HG03064 (cell line): ENCODE results near the gene DAPP1.
"Not testable (repeated sequence)": the region's sequence is repeated elsewhere in the genome, so short reads cannot be mapped to it uniquely, and the experiment has no call there.

Experiments used
- ATAC-seq: cut with Tn5 transposase; IDR thresholded peaks from one replicate; pipeline ENCODE4 v1.9.1; 2021; ENCODE audit warnings: low read depth; ENCODE audit not compliant: unreplicated experiment

Gene DAPP1, protein sequence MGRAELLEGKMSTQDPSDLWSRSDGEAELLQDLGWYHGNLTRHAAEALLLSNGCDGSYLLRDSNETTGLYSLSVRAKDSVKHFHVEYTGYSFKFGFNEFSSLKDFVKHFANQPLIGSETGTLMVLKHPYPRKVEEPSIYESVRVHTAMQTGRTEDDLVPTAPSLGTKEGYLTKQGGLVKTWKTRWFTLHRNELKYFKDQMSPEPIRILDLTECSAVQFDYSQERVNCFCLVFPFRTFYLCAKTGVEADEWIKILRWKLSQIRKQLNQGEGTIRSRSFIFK

DNA sequence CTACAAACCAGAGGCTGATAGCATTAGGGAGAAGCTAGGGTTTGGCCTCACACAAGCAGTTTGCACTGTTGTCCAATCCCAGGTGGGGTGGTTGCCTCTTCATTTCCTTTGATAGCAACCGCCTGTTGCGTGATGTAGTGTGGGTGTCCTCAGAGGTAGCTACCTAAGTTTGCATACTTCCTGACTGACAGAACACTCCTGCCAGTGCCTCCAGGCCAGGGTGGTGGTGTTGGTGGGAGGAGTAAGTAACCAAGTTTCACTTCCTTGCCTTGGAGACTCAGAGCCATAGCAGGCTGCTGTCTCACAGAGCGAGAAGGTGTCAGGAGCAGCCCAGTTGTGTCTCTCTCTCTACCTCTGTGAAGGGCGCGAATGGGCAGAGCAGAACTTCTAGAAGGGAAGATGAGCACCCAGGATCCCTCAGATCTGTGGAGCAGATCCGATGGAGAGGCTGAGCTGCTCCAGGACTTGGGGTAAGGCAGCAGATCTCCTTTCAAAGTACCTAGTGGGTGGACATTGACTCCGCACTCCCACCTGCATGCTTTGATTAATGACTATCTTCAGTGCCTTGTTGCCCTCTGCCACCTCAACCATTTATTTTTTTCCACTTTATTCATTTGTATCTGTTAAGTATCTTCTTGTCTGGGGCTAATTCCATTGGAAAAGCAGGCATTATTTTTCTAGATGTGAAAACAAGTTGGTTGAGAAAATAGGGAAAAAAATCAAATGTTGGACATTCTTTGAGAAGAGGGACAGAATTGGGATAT is at the start of gene DAPP1:
DAPP1 (plus strand) TSS at position 283 of the 764 bp plus-strand sequence; CDS start at position 370, 87 bp downstream.
- peak; percentile 94 for ATAC-seq

DNA sequence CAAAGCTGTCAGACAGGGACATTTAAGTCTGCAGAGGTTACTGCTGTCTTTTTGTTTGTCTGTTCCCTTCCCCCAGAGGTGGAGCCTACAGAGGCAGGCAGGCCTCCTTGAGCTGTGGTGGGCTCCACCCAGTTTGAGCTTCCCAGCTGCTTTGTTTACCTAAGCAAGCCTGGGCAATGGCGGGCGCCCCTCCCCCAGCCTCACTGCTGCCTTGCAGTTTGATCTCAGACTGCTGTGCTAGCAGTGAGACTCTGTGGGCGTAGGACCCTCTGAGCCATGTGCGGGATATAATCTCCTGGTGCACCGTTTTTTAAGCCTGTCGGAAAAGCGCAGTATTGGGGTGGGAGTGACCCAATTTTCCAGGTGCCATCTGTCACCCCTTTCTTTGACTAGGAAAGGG is 45.8 kb upstream of the DAPP1 start:
- not testable (repeated sequence) for ATAC-seq

DNA sequence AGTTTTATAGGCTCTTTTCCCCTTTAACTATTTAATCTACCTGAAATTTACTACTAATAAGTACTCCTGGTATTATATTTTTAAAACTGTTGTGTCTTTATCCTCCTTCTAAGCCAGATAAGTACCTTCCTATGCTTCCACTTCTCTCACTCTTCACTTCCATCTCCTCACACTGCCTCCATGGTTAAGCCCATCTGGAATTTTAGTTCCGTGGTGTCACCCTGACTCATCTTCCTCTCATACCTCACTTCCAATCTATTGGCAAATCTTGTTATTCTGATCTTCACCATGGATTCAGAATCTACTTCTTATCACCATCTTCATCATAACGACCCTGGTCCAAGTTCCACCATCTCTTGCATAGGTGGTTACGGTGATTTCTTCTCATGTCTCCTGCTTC is 32.7 kb upstream of the DAPP1 start:
- no peak for ATAC-seq

DNA sequence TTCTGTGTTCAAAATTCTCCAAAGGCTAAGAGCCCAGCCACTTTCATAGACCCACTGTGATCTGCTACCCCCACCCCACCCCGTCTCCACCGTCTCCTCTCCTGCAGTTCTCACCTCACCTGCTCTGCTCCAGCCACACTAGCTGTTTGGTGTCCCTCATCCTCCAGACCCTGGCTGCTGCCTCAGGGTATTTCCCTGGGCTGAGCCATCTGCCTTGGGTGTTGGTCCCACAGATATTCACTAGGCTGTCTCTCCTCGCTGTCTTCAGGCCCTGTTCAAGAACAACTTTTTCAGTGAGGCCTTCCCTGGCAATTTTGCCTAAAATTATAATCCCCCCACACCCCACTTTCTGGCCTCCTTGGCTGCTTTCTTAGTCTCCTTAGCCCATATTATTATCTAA is 31.8 kb upstream of the DAPP1 start:
- no peak for ATAC-seq

DNA sequence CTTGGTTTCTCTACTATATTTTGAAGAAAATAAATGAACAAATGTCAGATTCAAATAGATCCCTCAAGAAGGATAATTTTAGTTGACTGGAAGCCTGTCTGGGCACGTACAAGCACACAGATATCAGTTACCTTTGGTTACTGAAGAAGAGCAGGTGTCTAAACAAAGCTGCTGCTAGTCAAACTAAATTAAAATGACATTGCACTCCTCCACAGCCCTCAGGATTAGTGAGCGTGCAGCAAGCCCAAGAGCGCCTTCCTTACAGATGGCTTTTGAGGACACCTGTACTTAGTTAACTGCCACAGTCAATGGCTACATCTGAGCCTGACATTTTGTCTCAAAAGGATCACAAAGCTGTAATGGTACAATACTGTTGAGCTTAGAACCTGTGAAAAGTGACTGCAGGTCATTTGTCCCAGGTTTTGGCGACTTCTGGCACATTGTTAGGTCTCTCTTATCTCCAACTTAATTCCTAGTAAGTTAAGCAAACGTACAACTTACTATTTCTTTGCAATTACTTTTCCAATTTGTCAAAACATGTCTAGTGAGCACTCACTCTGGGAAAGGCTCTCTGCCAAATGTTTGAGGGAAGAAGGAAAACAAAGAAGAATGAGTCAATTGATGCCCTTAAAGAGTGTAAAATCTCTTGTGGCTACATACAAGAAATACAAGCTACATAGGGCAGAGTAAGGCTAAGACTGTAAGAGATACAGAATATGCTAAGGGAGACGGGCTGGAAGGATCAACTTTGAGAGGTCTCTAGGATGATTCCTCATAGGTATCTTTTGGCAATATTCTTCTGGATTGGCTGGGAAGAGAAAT is 25.6 kb upstream of the DAPP1 start:
- no peak for ATAC-seq

DNA sequence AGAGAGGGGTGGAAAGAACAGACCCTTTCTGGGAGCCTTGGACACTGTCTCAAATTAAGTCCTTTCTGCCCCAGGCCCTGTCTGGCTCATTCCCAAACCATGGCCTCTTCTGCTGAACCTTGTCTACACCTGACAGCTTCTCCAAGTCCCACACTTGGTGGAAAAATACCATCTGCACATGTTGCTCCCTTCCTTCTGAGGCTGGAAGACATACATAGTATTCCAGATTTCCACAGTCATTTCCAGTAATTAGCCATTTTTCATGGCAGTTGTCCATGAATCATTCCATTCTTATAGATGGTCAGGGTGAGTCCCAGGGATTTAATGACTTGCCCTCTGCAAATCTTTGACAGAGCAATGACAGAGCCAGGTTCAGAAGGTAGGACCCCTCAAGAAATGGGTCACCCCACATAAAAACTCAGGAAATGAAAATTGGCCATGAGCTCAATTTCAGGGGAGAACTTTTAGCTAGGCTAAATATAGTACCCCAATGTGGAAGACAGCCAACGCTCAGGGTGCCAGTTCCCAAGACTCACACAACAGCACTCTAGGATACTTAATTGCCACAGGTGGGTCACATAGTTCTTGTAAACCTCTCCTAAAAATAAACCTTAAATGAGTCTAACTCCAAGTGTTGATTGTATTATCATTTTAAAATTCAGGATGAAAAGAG is 16.2 kb upstream of the DAPP1 start:
- ATAC-seq = no peak

DNA sequence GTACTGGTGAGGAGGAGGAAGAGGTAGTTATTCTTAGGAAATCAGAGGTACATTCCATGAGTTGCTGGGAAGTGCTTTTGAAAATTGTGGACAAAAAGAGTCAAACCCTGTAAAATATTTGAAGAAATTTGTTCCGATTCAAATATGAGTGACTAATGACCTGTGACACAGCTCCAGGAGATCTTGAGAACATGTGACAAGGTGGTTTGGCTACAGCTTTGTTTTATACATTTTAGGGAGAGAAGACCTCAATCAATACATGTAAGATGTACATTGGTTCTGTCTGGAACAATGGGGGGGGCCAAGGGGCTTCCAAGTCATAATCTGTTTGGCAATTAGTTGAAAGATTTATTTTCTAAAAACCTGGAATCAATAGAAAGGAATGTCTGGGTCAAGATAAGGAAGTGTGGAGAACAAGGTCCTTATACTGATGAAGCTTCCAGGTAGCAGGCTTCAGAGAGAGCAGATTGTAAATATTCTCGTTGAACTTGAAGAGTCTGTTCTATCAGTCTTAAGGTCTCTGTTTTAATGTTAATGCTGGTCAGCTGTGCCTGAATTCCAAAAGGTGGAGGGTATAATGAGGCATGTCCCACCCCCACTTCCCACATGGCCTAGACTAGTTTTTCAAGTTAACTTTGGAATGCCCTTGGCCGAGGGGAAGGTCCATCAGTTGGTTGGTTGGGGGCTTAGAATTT is 15.5 kb upstream of the DAPP1 start:
- no peak for ATAC-seq

DNA sequence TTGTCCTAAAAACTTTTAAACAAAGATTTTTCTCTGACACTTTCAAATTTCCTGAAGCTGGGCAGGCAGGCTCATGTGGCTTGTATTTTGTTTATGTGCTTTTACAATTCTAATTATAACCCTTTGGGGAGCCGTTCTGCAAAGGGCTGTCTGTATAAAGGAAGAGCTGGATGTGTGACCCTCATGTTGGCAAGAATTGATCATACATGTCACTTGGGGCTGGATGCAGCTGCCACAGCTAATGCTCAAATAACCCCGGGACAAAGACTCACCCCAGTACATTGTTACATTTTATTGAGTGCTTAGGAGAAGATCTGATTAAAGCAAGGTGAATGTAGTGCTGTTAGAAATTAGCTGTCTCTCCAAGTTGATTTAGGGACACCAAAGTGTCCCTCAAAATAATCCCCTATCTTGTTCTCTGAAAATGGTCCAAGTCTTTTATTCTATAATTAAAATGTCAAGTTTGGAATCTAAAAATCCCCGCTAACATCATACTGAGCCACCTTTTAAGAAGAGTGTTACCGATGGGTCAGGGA is 13.0 kb upstream of the DAPP1 start:
- no peak for ATAC-seq

DNA sequence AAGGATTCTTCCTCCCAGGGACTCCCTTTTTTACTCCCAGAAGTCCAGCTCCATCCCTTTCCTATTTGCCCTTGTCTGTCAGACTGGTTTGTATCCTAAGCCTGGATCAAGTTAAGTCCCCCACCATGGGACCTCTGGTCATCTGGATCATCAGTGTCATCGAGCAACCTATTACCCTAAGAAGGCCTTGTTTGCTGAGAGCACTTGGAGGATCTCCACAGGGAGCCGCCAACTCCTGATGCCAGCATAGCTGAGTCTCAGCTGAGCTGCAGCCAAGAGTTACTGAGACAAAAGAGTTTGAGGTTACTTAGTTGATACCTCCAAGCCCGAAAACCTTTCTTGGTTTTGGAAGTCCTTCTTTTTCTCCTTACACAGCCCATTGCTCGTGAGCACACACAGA is 10.1 kb upstream of the DAPP1 start:
- ATAC-seq = no peak

DNA sequence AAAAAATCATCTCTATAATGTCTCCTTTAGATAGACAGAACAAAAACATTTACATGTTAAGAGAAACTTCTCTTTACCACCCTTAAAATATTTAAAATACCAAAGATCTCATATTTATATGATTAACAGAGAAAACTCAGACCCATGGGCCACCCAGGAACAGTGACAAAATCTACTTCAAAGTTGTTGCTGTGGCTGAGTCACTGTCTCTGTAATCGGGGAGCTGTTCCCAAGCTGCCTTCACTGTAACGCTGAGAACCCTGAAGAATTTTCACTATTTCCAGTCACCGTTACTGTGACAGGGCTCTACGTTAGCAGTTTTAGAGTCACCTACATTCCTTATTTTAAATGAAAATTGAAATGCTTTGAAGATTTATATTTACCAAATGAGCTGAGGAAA is 9.0 kb upstream of the DAPP1 start:
- no peak for ATAC-seq

DNA sequence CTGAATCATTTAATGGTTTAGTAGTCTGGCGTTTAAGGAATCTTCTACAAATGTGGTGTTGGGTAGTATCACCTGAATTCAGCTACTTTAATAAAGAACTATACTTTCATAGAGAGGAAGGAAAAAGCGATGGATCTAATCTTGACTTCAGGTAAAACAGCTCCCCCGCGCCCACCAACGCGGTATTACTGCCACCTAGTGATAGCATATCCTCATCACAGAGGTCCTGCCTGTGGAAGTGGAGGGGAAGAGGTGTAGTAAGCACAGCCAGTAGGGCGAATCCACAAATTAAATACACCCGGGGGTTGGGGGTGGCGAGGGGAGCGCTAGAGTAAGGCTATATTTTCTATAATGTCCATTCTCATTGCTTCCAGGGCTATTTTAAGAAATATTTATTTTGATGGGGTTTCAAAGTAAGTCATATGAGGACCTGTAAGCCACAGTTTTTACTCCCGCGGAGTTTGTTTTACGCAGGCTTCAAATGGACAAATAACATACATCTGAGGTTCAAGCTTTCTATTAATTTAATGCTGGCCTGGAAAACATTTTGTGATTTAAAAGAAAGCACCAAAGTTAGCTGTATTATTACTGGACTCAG is 8.3 kb upstream of the DAPP1 start:
- ATAC-seq = peak; percentile 68

DNA sequence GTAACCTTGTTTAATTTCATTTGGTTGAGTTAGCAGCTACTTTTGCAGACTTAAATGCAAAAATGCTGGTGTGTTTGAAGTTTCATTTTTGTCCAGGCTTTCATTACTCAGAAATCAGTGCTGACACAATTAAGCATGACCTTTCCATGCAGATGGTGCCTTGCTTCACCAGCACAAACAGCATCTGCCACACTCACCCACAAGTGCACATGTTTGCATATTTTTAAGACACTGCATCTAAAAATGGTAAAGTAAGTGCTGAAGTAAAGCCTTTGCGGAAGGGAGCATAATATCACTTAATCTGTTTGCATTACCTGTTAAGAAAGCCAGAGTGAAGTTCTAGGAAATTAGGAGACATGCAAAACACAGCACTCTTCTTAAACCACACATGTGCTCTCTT is 7.3 kb upstream of the DAPP1 start:
- ATAC-seq = no peak

DNA sequence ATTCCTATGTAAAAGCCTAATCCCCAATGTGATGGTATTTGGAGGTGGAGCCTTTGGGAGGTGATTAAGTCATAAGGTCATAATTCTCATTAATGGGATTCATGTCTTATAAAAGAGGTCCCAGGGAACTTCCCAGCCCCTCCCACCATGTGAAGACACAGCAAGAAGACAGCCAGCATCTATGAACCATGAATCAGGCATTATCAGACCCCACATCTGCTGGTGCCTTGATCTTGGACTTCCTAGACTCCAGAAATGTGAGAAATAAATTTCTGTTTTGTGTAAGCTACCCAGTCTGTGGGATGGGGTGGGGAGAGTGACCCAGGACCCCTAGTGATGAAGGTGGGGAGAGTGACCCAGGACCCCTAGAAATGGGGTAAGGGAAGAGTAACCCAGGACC is 6.1 kb upstream of the DAPP1 start:
- no peak for ATAC-seq

DNA sequence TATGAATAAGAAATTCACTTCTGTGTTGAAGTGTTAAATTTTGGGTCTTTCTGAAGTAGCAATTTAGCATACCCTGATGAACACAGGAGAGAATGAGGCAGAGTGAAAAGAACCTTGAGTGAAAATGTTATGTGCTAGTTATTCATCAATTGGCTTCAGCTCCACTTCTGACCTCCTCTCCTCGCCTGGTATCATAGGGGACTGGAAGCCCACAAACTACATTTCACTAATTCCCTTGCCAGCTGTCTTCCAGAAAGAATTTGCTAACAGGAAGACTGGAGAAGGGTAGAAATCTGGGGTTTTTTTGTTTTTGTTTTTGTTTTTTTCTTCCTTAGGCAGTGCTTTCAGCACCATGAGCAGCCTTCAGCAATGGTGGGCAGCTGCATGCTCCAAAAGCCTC is 5.5 kb upstream of the DAPP1 start:
- no peak for ATAC-seq

DNA sequence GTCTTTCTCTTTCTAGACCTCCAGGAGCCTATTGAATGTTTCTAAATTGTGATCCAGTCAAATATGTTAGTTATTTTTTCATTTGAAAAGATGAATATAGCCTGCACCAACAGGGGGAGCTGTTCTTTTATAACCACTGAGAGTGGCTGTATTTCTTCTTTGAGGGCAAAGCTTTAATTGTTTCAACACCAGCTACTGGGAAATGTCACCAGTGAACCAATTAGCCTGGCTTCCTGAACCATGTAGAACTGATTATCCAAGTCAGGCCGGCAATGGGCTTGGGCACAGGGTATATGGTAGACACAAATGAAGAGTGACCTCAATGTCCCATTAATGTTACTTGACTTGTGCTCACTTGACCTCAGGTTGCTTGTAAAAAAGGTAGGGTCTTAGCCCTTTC is 4.8 kb upstream of the DAPP1 start:
- ATAC-seq = no peak

DNA sequence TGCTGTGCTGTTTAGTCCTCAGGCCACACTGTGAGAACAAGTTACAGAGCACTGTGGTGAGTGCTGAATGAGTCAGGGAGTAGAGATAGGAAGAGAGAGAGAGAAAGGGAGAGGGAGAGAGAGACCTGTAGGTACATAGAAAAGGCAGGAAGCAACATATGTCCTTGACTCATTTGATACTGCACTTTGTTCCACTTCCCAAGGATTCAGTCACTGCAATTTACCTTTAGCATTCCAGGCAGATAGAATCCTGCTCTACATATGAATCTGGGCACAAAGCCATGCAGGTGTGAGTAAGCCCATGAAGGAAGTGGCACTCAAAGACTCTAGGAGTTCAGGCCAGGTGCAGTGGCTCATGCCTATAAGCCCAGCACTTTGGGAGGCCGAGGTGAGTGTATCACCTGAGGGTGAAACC is 1.0 kb upstream of the DAPP1 start:
- no peak for ATAC-seq

DNA sequence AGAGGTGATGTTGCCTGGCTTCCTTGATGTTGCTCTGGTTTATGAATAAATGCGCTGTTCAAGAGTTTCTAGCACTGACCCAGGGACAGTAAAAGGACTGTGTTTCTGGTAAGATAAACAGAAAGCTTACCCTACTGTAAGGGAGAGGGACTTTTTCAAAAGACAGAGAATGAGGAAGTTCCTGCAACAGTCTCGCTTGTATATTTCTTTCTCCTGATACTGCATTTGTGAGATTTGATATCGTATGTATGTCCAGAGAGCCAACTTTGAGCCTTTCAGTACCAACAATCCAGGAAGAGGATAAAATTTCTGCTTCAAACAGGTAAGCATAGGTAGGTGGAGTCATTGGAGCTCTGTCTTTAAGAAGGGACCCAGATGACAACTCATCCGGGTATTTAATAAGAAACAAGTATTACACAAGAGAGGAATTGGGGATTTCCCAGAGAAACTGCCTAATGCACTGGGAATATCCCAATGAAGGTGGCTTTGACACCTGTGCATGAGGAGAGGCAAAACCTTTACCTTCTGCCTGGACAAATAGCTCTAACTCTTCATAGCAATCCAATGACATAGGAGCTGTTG is 773 bp downstream of the DAPP1 start:
- peak; percentile 21 for ATAC-seq

DNA sequence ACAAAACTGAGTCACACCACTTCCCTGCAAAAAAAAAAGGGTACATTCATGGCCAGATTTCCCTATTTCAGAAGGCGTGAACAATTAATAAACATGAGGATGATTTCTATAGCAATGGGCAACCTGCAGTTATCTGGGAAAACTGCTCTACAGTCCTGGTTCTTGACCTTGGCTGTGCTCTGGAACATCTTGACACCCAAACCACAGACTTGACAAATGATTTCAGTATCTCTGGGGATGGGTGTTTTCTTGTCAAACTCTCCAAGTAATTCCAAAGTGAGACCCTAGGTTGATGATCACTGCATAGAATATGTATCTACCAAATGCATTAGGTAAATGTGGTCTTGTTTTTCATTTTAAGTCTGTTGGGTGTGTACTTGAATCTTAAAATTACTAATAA is 2.0 kb downstream of the DAPP1 start:
- no peak for ATAC-seq

DNA sequence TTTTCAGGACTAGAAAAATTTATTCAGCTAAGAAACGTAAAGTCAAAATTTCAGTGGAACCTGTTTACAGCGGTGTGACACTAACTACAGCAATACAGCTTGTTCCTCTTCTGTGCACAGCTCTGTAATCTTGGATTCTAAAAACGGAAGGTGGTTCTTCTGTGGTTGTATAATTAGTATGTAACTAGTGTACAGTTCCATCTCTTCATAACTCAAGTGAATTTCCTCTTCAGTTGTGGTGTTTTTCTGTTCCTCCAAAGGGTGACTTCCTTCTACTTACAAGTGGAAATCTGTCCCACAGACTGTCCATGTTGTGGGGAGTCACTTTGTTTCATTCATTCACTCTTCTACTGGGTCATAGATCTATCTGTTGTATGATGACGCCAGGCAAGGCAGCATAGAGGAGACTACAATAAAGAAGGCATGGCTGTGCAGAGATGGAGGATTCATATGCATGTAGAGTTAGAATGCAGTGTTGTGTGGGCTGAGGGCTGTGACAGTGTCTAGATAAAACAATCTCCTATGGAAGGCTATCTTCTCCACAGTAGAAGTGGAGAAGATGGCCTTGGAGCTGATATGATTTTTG is 5.4 kb downstream of the DAPP1 start:
- peak; percentile 83 for ATAC-seq
